ENCODE measurements around the gene NAIF1.

- TF ChIP-seq TAF1 (IDR thresholded peaks at IDR 0.05; ENCODE audit: borderline replicate concordance, insufficient read depth, low read length) (no peak), POLR2AphosphoS5 (IDR thresholded peaks at IDR 0.05; ENCODE audit: low read depth, low read length) (no peak), SIN3A (IDR thresholded peaks at IDR 0.05; ENCODE audit: borderline replicate concordance, insufficient read depth, low read length) (no peak), FOXP2 (optimal IDR thresholded peaks at IDR 0.05; ENCODE audit: borderline replicate concordance, extremely low read depth, extremely low read length, insufficient read depth) (no peak)
- TF ChIP-seq, protein P1, sequence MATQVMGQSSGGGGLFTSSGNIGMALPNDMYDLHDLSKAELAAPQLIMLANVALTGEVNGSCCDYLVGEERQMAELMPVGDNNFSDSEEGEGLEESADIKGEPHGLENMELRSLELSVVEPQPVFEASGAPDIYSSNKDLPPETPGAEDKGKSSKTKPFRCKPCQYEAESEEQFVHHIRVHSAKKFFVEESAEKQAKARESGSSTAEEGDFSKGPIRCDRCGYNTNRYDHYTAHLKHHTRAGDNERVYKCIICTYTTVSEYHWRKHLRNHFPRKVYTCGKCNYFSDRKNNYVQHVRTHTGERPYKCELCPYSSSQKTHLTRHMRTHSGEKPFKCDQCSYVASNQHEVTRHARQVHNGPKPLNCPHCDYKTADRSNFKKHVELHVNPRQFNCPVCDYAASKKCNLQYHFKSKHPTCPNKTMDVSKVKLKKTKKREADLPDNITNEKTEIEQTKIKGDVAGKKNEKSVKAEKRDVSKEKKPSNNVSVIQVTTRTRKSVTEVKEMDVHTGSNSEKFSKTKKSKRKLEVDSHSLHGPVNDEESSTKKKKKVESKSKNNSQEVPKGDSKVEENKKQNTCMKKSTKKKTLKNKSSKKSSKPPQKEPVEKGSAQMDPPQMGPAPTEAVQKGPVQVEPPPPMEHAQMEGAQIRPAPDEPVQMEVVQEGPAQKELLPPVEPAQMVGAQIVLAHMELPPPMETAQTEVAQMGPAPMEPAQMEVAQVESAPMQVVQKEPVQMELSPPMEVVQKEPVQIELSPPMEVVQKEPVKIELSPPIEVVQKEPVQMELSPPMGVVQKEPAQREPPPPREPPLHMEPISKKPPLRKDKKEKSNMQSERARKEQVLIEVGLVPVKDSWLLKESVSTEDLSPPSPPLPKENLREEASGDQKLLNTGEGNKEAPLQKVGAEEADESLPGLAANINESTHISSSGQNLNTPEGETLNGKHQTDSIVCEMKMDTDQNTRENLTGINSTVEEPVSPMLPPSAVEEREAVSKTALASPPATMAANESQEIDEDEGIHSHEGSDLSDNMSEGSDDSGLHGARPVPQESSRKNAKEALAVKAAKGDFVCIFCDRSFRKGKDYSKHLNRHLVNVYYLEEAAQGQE (IDR thresholded peaks at IDR 0.05; ENCODE audit: insufficient read depth in 1 of 2, low read depth in 2 of 2, low read length in 2 of 2) = no peak
These were observed 34.6 kb upstream of the NAIF1 start for GRCh38 chr9:128101690-128102089.

Measured in PFSK-1 (cell line).